GM21381 (cell line): ENCODE results near the gene EPHB2.
"Not testable (repeated sequence)": the region's sequence is repeated elsewhere in the genome, so short reads cannot be mapped to it uniquely, and the experiment has no call there.

Experiments
- ATAC-seq: cut with Tn5 transposase; IDR thresholded peaks from one replicate; pipeline ENCODE4 v1.9.1; 2021; ENCODE audit warnings: mild to moderate bottlenecking, moderate library complexity; ENCODE audit not compliant: unreplicated experiment

Gene EPHB2

DNA sequence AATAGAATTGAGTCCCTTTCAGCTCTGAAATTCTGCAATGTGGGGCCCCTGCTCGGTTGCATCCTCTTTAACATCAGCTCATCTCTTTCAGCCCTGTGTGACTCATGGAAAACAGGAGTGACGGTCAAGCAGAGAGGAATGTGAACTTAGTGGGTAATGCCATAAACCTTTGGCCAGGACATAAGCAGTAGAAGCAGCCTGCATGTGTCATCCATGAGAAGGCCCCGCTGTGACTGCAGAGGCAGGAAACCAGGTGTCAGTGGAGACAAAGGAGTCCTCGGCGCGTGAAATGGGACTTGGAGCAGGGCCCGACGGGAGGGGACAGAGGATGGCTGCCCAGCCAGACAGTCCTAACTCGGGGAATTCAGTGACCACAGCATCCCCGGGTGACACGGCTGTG, 21.1 kb upstream of the EPHB2 start:
- no peak for ATAC-seq

DNA sequence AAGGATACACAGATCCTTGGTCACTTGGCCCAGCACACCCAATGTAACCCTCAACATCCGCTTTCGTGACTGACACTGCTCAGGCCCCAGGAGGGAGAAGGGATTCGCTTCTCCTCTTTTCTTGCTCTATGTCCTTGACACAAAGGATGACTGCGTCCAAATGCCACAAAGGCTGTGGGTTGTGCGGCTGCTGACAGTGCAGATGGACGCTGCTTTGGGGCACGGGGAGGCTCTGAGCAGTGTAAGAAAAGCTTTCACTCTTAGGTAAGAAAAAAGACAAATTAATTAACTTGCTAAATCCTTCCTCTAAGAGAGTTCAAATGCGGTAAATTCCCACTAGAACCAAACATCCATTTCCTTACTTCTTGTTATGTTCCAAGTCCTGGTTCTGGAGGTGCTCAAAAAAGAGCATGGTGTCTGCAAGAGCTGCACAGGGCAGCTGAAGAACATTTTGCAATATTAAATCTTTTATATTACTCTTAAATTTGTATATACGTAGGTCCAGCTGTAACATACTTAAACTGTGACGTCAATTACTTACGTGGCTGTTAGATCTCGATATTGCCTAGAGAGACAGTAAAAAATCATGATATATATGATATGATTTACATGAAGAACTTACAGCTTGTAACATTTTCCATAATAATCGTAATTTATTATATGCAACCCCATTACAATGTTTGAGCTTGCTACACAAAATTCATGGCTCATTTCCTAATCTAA, 19.4 kb upstream of the EPHB2 start:
- no peak for ATAC-seq

GRCh38 chr1:22694172-22694571, 16.5 kb upstream of the EPHB2 start:
- no peak for ATAC-seq

DNA sequence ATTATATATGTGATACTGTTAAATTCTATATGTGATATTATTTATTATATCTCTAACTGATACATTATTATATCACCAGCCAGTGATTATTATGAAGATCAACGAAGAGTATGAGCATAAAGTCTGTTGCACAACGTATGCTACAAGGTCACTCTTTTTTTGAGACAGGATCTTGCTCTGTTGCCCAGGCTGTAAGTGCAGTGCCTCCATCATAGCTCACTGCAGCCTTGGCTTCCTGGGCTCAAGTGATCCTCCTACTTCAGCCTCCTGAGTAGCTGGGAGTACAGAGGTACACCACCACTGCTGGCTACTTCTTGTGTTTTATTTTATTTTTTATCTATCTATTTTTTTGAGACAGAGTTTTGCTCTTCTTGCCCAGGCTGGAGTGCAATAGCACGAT, 14.0 kb upstream of the EPHB2 start:
- ATAC-seq, result no peak

- ATAC-seq, result no peak
Measured at GRCh38 chr1:22697980-22698379, 12.7 kb upstream of the EPHB2 start.

DNA sequence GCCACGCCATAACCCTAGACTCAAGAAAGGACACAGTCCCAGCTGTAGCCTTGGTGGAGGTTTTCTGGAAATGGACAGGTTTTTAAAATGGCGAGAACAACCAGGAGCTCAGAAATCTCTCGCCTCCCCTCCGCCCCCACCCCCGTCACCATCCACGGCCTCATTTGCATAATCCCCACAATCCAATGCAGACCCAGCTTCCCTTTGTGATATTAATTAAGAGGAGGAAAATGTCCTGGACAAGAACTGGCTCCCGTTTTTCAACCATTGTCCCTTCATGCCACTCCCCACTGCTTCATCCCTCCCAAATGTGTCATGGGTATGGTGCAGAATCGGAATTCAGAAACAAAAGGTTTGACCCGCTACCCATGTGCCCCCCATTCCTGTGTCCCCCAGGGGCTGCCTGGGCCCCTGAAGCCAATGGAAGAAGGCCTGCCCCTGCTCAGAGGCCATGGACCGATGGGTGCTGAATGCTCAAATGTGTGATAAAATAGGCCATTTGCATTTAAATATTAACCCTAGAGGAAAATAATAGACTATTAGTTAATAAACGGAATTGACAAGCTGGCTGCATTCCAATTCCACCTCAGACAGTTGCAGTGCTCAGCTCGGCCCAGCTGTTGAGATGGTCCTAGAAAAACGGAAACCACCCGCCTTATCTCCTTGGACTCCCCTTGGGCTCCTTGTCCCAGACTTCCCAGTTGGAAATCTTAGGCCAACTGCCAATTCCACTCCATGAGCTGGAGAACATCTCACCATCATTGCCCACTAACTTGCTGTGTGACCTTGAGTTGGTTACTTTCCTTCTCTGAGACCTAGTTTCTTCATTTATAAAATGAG, 10.7 kb upstream of the EPHB2 start:
- ATAC-seq, result no peak

GRCh38 chr1:22702296-22703085, 8.1 kb upstream of the EPHB2 start:
- ATAC-seq, result no peak

GRCh38 chr1:22704440-22705067, 6.1 kb upstream of the EPHB2 start:
- no peak for ATAC-seq

- no peak for ATAC-seq
Measured at GRCh38 chr1:22705586-22705985, 5.1 kb upstream of the EPHB2 start.

GRCh38 chr1:22706100-22706499, 4.5 kb upstream of the EPHB2 start:
- ATAC-seq, result not testable (repeated sequence)

- no peak for ATAC-seq
Measured at GRCh38 chr1:22708777-22709176, 1.9 kb upstream of the EPHB2 start.

- no peak for ATAC-seq
Measured at GRCh38 chr1:22709227-22709626, 1.4 kb upstream of the EPHB2 start.

GRCh38 chr1:22709891-22710700, 543 bp upstream of the EPHB2 start:
- no peak for ATAC-seq

GRCh38 chr1:22711071-22711470, 432 bp downstream of the EPHB2 start:
- ATAC-seq, result no peak

DNA sequence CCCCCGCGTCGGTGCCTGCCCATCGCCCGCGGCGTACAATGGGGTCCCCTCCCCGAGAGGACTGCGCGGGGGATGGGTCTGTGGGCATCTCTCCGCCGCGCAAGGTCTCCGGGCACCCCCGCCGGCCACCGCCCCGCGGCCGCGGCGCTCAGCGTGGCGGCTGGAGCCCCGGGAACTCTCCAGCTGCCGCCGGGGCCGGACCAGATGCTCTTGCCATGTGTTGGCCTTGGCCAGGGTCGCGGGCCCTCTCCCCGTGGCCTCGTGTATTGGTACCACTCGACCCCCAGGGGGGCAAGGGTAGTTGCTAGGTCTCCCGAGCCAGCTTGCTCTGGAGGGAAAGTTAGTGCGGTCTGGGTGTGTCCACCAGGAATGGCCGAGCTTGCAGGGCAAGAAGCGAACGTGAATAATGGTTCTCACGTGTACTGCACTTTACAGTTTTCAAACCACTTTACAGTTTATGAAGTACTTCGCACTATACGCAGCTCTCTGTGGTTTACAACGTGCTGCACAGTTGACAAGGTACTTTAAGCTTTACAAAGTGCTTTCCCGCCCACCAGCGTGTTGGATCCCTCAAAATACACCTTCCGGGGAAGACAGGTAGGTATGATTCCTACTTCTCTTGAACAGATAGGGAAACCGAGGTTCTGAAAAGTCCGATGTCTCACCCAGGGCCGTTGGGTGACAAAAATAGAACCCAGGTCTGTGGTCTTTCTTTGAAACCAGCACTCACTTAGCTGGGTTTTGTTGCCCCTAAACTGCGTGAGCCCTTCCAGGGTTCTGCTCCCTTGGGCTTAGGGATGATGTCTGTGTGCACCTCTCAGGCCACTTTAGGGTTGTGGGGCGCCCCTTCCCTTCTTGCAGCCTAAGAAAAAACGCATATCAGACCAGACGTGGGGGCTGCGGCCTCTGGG, 1.2 kb downstream of the EPHB2 start:
- no peak for ATAC-seq

GRCh38 chr1:22712502-22713271, 2.0 kb downstream of the EPHB2 start:
- no peak for ATAC-seq

- no peak for ATAC-seq
Measured at GRCh38 chr1:22714455-22714854, 3.8 kb downstream of the EPHB2 start.

DNA sequence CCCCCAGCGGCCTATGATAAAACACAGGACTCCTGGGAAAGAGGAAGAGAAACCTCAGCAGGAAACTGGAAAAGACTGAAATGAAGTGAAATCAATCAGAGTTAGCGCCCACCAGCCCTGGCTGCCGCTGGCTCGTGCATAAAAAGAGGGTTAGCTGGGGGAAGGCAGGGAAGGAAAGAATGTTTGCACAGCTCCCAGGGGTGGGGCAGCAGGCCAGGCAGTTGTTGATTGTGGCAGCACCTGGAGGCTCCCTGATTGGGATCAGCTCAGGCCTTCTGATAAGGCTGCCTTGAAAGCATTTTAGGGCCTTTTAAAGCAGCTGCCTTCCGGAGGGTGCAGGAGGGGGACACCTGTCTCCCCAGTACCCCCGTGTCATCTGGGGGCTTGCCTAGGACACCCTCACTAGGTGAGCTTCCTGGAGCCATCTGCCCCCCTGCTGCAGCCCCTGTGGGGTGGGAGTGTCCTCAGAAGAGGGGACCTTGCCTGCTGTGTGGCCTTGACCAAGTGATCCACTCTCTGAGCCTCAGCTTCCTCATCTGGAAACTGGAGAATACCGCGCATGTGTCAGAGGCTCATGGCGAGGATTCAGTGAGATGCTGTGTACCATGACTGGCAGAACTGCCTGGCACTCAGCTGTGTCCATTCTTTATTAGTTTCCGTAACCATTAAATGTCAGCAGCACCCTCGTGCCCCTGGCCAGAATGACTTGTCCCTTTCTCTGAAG, 6.6 kb downstream of the EPHB2 start:
- no peak for ATAC-seq
